ENCODE results near the gene ERFL. TPM values are rescaled to one million over a fixed set of nuclear protein-coding genes. Genes with fewer than 3 reads are reported as not detected.

The ERFL gene
- total RNA-seq, 2 donors from 2014 or later, result not detected

GRCh38 chr19:41911889-41912731 is 16.1 kb downstream of the ERFL start:
- no peak overlapping the region for H3K27ac ChIP-seq
- H3K4me1 ChIP-seq, result peaks cover 0 to 12% of the 10 kb centered on the region in 2 donors
- no peak for DNase-seq (ENCODE audit: low spot score)
- H3K4me3 ChIP-seq, result no peak overlapping the region
- no peak for TF ChIP-seq CTCF (IDR thresholded peaks at IDR 0.05)
- peaks cover 1% of the 10 kb centered on the region for H3K36me3 ChIP-seq
- no peaks in the 10 kb centered on the region for H3K9me3 ChIP-seq
- H3K27me3 ChIP-seq, result peaks cover 10 to 19% of the 10 kb centered on the region in 2 donors

- no peak for TF ChIP-seq CTCF (IDR thresholded peaks at IDR 0.05)
- no peak for DNase-seq (ENCODE audit: low spot score)
- H3K9me3 ChIP-seq, result no peaks in the 10 kb centered on the region
- peaks cover 0 to 12% of the 10 kb centered on the region in 2 donors for H3K4me1 ChIP-seq
- peaks cover 10 to 19% of the 10 kb centered on the region in 2 donors for H3K27me3 ChIP-seq
- no peak overlapping the region for H3K4me3 ChIP-seq
- H3K36me3 ChIP-seq, result peaks cover 8% of the 10 kb centered on the region
- no peak overlapping the region for H3K27ac ChIP-seq
Observed at GRCh38 chr19:41910992-41911888, 17.0 kb downstream of the ERFL start.

- peaks cover 0 to 12% of the 10 kb centered on the region in 2 donors for H3K4me1 ChIP-seq
- H3K27ac ChIP-seq, result no peak overlapping the region
- H3K36me3 ChIP-seq, result peaks cover 16% of the 10 kb centered on the region
- H3K4me3 ChIP-seq, result no peak overlapping the region
- no peak for TF ChIP-seq CTCF (IDR thresholded peaks at IDR 0.05)
- peaks cover 6 to 19% of the 10 kb centered on the region in 2 donors for H3K27me3 ChIP-seq
- DNase-seq (ENCODE audit: low spot score), result no peak
- H3K9me3 ChIP-seq, result no peaks in the 10 kb centered on the region
Observed at GRCh38 chr19:41910240-41910991, 17.8 kb downstream of the ERFL start.

- TF ChIP-seq CTCF (IDR thresholded peaks at IDR 0.05), result no peak
- H3K9me3 ChIP-seq, result no peaks in the 10 kb centered on the region
- H3K4me1 ChIP-seq, result peaks cover 0 to 12% of the 10 kb centered on the region in 2 donors
- no peak for DNase-seq (ENCODE audit: low spot score)
- H3K27me3 ChIP-seq, result peaks cover 0 to 19% of the 10 kb centered on the region in 2 donors
- H3K4me3 ChIP-seq, result no peak overlapping the region
- H3K36me3 ChIP-seq, result peaks cover 23% of the 10 kb centered on the region
- H3K27ac ChIP-seq, result no peak overlapping the region
Observed at GRCh38 chr19:41909706-41910105, 18.5 kb downstream of the ERFL start.

- H3K4me1 ChIP-seq, result peaks cover 0 to 12% of the 10 kb centered on the region in 2 donors
- no peak overlapping the region for H3K4me3 ChIP-seq
- no peak for DNase-seq (ENCODE audit: low spot score)
- H3K27me3 ChIP-seq, result peaks cover 0 to 16% of the 10 kb centered on the region in 2 donors
- H3K9me3 ChIP-seq, result no peaks in the 10 kb centered on the region
- H3K27ac ChIP-seq, result no peak overlapping the region
- TF ChIP-seq CTCF (IDR thresholded peaks at IDR 0.05), result no peak
- H3K36me3 ChIP-seq, result peaks cover 31% of the 10 kb centered on the region
Observed at GRCh38 chr19:41908724-41909464, 19.4 kb downstream of the ERFL start.

Measured in right atrium auricular region (tissue), 2 donors.